Kidney epithelial cell (primary cell): ENCODE results near the gene RAB22A. TPM values are rescaled to one million over a fixed set of nuclear protein-coding genes. Genes with fewer than 3 reads are reported as not detected.

Experiments used
- DNase-seq: peaks from one replicate; pipeline ENCODE4 v3.0.0-alpha.2; 2010; ENCODE audit warnings: low read depth
- H3K27me3 ChIP-seq: 2 replicates; pipeline ENCODE4 v1.6.0; 2011; ENCODE audit warnings: low read length; ENCODE audit not compliant: control insufficient read depth, insufficient read depth
- H3K36me3 ChIP-seq: 2 replicates; pipeline ENCODE4 v1.5.1; 2011; ENCODE audit warnings: low read length; ENCODE audit not compliant: control insufficient read depth, insufficient read depth
- H3K4me3 ChIP-seq: 2 replicates; pipeline ENCODE4 v1.5.1; 2011; ENCODE audit warnings: low read depth, mild to moderate bottlenecking, control low read depth, low read length
- total RNA-seq: library from RNA; depleted of rRNA; stranded (reverse); fragments of >200 nt; gene quantifications from 2 replicates; pipeline ENCODE4 v1.2.3, GENCODE V29; 2015
- TF ChIP-seq, protein P1 (sequence below): IDR thresholded peaks from 2 replicates; pipeline ENCODE4 v1.5.1; 2011; ENCODE audit warnings: mild to moderate bottlenecking, moderate library complexity, low read length, control low read depth, inconsistent platforms; ENCODE audit not compliant: insufficient read depth, poor library complexity, severe bottlenecking

RAB22A gene
- total RNA-seq, 1 donor from 2014 or later = 23.3 TPM

DNA sequence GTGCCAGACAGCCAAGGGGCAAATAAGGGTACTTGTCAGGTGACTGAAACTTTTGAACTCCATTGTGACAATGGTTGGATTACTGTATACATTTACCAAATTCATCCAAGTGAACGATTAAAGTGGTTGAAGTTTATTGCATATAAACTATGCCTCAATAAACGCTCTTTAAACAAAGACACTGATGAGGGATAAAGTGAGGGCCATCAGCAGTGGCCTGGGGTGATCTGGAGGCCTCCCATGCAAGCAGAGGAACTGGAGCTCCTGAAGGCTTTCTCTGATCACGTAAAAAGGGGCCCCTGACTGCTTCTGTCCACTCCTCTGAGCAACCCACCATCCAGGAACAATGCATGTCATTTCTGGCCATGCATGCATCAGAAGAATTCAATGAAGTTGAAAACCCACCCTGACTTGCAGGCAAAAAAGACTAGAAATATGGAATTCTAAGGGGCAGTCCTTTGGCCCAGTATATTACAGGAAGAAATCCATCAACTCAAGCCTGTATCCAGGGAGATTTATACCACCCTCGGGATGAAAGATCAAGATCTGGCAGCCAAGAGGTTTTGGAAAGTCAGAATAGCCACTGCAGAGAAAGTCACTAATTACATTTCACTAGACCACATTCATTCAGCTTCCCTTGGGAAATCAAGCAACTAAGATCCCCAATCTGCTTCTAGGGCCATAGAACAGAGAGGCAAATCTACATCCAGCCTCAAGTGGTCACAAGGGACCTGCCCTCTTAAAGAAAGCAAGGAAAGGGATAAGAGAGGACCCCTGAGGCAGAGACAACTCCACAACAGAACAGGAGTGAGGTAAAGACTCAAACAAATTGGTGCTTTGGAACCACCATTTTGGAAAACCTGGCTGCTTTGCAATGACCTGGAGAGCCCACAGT lies 31.7 kb upstream of the RAB22A start:
- no peak for DNase-seq
- H3K4me3 ChIP-seq = no peak overlapping the region
- TF ChIP-seq, protein P1, sequence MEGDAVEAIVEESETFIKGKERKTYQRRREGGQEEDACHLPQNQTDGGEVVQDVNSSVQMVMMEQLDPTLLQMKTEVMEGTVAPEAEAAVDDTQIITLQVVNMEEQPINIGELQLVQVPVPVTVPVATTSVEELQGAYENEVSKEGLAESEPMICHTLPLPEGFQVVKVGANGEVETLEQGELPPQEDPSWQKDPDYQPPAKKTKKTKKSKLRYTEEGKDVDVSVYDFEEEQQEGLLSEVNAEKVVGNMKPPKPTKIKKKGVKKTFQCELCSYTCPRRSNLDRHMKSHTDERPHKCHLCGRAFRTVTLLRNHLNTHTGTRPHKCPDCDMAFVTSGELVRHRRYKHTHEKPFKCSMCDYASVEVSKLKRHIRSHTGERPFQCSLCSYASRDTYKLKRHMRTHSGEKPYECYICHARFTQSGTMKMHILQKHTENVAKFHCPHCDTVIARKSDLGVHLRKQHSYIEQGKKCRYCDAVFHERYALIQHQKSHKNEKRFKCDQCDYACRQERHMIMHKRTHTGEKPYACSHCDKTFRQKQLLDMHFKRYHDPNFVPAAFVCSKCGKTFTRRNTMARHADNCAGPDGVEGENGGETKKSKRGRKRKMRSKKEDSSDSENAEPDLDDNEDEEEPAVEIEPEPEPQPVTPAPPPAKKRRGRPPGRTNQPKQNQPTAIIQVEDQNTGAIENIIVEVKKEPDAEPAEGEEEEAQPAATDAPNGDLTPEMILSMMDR = no peak
- no peaks in the 10 kb centered on the region for H3K36me3 ChIP-seq
- H3K27me3 ChIP-seq = no peaks in the 10 kb centered on the region

DNA sequence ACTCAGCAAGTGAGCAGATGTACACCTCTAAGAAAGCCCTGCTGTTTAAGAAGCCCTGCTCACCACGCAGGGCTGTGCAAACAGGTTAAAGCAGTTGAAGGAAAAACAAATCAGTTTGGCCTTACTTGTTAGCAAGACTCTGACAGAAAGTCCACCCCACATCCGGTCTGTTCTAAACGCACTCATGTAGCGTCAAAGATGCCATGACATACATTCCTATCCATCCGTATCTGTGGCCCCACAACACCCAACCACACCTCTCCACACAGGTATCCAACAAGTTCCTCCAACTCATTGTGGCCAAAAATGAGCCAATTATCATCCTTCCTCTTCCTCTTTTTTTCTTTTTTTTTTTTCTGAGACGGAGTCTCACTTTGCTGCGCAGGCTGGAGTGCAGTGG lies 22.8 kb upstream of the RAB22A start:
- Histone ChIP-seq H3K4me3 (no peak overlapping the region), H3K27me3 (no peaks in the 10 kb centered on the region), H3K36me3 (no peaks in the 10 kb centered on the region)
- no peak for DNase-seq
- TF ChIP-seq, protein P1 = no peak

- no peak for DNase-seq
- Histone ChIP-seq H3K4me3 (no peak overlapping the region), H3K36me3 (no peaks in the 10 kb centered on the region), H3K27me3 (no peaks in the 10 kb centered on the region)
- TF ChIP-seq, protein P1 = no peak
These were observed 21.9 kb upstream of the RAB22A start for GRCh38 chr20:58287638-58288037.

- no peak for DNase-seq
- TF ChIP-seq, protein P1 = no peak
- no peaks in the 10 kb centered on the region for H3K36me3 ChIP-seq
- no peaks in the 10 kb centered on the region for H3K27me3 ChIP-seq
- H3K4me3 ChIP-seq = no peak overlapping the region
These were observed 20.4 kb upstream of the RAB22A start for GRCh38 chr20:58289143-58289542.

DNA sequence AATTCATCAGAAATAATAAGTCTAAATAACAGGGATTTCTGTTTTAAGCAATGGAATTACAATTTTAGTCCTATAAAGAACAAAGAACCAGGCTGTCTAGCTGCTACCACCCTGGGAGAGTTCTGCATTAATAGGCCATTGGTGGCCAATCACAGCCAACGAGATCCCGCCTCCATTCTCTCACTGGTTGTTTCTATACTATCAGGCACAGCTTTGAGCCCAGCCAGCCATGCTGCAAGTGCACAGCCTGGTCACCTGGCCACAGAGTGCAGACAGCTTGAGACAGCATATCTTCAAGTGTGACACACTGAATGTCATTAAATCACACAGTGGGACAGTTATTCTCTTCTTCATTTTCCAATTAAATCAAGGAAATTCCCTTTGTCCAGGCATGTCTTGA lies 16.1 kb upstream of the RAB22A start:
- Histone ChIP-seq H3K36me3 (no peaks in the 10 kb centered on the region), H3K4me3 (no peak overlapping the region), H3K27me3 (no peaks in the 10 kb centered on the region)
- no peak for DNase-seq
- TF ChIP-seq, protein P1 = no peak
